ENCODE measurements around the gene LHX4.

LHX4 gene

DNA sequence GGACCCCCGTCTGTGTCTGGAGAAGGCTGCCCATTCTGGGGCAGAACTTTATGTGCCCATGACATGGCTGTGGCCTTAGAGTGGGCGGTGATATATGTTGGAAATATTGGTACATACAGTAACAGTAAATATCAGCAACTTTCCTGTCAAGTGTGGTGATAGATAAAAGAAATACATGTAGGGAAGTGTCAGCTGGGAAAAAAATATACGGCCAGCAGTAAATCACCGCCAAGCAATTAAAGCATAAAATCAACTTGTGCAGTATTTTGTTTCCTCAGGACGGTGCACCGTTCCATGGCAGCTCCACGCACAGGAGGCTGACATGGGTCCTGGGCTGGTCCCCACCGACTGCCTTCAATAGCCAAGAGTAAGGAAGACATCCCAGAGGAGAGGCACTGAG is 27.4 kb downstream of the LHX4 start:
- DNase-seq (ENCODE audit: low read depth) = no peak

DNA sequence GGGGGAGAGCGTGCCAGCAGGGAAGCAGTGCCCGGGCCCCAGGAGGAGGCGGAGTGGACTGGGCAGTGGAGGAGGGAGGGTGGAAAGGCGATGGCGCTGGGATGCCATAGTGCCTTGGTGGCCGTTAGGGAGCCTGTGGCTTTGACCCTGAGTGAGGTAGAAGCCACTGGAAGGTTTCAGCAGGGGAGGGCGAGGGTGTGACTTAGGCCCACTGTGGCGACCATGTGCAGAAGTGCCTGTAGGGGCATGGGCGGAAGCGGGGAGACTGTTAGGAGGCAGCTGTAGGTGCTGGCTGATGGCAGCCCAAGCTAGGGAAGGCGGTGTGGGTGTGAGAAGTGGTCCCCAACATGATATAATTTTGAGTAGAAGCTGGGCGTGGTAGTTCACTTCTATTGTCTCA is 28.2 kb downstream of the LHX4 start:
- DNase-seq (ENCODE audit: low read depth) = no peak

DNA sequence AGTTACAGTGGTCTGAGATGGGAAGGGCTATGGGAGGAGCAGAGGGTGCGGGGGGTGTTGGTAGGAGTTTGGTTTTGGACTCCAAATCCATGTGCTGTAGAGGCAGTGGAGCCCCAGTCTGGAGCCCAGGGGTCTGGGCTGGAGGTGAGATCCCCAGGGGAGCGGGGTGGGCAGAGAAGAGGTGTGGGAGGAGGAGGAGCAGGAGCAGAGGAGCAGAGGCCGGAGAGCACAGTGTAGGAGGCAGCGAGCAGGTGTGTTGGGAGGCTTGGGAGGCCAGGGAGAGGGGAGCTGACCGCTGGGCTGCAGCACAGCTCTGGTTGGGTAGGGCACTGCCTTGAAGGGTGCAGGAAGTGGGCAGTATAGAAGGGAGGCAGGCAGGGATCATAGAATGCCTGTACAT is 28.9 kb downstream of the LHX4 start:
- no peak for DNase-seq (ENCODE audit: low read depth)

DNA sequence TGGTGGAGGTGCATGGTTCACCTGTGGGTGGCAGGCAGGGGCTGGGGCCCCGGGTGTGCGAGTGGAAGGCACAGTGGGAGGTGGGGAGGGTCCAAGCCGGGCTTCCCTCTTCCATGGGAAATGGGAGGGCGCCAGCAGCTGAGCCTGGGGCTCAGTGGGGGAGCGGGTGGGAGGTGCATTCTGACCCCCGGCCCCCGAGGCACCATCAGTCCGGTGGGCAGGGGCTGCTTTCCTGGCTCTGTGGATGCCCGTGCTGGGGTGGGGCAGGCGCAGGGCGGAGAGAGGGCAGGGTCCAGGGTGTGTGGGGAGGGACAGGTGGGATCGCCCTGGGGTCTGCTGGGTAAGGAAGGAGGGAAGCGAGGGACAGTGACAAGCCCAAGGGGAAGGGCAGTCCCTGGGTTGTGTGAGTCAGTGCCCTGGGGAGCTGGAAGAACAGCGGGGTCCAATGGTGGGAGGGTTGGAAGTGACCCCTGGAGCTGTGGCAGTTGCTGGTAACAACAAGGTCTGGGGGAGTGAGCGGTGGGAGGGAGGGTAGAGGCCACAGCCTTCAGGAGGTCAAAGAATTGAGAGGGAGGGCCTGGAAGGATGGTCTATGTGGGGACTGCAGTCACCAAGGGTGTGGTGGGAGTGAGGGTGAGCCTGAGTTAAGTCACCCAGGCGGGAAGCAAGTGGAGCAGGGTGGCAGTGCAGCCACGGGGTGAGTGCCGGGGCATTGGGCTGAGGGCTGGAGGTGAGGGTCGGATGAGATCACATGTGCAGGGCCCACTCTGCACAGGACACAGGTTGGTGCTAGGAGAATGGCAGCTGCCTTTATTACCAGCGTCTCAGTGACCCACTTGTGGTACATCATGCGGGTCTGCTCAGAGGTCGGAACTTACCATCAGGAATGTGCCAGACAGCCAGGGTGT is 29.6 kb downstream of the LHX4 start:
- DNase-seq (ENCODE audit: low read depth) = no peak

DNA sequence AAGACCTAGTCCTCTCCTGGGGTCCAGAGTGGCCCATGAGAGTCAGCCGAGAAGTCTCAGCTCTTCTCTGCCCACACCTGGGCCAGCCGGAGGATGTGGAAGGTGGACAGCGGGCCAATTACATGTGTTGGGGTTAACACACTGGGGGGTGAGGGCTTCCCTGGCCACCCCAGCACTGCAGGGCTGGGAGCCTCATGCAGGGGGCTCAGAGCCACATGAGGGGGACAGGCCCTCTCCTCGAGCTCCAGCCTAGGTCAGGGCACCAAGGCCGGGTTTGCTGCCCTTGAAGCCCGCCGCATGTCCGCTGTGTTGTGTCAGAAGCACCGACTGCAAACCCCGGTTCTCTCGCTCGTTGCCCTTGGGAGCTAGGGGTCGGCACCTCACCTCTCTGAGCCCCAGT is 30.5 kb downstream of the LHX4 start:
- no peak for DNase-seq (ENCODE audit: low read depth)

DNA sequence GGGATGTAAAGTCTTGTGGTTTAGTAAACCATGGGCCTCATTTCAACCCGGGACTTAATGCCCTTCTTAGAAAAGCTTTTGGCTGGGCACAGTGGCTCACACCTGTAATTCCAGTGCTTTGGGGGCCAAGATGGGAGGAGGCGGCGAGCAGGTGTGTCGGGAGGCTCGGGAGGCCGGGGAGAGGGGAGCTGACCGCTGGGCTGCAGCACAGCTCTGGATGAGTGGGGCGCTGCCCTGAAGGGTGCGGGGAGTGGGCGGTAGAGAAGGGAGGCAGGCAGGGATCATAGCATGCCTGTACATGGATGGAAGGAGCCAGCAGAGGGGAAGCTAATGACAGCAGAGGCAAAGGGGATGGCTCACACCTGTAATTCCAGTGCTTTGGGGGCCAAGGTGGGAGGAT is 31.0 kb downstream of the LHX4 start:
- no peak for DNase-seq (ENCODE audit: low read depth)

DNA sequence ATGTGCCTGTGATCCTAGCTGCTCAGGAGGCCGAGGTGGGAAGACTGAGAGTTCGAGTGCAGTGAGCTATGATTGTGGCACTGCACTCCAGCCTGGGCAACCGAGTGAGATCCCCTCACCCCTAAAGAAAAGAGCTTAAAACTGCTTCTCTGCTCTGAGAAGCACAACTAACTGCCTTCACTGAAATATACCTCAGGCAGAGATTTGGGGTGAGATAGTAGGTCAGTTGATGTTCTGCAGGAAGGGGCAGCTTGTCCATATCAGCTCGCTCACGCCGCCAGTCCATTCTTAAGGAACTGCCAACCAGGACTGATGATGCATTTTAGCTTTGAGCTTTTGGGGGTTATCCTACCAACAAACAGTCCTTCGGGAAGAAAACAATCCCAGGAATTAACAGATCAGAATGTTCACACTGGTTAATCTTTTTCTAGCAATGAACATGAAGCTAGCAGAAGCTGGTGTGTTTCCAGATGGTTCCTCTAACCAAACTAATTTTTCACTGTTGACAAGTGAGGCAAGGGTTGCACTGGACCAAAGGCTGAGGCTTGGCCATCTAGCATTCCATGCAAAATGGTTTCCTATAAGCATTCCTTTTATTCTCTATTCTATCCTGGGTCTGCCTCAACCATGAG is 31.6 kb downstream of the LHX4 start:
- no peak for DNase-seq (ENCODE audit: low read depth)

DNA sequence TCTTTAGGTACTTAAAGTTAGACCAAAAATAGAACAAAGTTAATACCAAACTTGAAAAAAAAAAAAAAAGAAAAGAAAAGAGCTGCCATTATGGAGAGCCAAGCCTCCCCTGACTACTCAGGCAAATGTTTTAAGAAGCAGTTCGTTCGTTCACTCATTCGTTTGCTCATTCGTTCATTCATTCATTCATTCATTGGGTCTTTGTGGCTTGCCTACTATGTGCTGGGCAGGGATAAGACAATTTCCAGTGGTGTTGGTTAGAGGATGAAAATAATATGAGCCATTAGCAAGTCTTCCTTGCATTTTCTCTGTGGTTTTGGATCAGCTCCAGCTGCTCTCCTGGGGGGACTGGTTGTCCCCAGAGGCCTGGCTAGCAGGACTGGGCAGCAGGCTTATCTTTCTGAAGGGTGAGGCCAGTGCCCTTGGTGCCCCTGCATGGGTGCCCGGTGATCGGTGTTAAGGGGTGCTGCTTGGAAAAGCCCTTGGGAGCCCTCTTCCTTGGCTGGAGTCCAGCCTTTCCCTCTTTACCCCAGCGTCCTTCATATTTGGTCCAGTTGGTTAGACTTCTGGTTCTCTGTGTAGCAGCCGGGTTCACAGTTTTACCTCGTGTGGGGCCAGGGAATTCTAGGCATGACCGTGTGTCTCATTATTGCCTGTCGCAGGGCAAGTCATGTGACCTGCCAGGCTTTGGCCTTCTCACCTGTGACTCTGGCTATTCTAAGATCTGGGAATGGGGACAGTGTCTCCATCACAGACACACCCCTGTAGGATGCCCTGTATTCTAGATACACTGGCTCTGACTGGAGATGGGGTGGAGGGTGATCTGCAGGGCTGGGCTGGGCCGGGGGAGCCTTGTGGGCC is 32.8 kb downstream of the LHX4 start:
- peak; percentile 11 for DNase-seq (ENCODE audit: low read depth)

DNA sequence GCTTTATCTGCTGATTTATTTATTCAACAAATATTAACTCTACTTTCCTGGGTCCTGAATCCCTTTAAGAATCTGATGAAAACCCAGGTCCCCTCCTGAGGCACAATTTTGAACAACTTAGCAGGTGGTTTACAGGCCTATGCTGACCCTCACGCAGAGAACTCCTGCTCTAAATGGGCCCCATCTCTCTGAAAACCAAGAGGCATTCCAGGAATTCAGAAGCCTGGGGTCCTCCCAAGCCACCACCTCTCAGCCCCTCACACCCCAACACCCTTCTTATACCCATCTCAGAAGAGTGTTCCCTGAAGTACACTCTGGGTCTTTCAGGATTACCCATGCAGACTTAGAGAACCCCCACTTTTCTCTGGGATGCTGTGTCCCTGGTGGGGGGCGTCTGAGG is 34.5 kb downstream of the LHX4 start:
- no peak for DNase-seq (ENCODE audit: low read depth)

DNA sequence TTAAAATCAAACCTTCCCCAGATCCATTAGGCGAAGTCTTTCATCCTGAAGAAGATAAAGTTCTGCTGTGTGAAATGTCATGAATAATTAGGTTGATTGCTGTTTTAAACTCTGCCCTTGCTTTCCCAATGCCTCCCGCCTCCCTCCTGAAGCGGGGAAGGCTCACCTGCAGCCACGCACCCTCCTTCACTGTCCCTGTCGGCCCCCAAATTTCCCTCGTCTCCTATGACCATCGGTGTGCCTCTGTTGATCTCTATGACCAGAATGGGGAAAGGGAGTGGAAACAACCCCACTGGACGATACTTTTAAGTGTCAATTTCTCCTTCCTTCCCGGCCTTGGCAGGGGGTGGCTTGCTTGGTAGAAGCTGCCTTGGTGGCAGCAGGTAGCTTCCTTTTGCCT is 35.1 kb downstream of the LHX4 start:
- no peak for DNase-seq (ENCODE audit: low read depth)

DNA sequence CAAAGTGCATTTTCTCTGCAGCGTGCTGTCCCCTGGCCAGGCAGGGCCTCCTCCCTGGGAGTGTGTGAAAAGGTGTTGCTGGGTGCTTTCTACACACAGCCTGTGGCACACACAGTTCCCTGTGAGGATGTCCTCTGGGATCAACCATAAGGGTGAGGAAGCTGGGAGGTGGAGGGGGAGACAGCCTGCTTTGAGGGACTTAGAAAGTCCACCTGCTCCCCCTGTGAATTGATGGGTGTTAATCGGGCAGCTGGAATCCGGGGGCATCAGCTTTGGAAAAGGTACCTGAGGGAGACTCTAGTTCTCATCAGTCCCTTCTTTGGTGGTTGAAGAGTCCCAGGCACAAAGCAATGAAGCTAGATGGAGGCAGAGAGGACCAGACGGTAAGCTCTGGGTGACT is 35.8 kb downstream of the LHX4 start:
- no peak for DNase-seq (ENCODE audit: low read depth)

DNA sequence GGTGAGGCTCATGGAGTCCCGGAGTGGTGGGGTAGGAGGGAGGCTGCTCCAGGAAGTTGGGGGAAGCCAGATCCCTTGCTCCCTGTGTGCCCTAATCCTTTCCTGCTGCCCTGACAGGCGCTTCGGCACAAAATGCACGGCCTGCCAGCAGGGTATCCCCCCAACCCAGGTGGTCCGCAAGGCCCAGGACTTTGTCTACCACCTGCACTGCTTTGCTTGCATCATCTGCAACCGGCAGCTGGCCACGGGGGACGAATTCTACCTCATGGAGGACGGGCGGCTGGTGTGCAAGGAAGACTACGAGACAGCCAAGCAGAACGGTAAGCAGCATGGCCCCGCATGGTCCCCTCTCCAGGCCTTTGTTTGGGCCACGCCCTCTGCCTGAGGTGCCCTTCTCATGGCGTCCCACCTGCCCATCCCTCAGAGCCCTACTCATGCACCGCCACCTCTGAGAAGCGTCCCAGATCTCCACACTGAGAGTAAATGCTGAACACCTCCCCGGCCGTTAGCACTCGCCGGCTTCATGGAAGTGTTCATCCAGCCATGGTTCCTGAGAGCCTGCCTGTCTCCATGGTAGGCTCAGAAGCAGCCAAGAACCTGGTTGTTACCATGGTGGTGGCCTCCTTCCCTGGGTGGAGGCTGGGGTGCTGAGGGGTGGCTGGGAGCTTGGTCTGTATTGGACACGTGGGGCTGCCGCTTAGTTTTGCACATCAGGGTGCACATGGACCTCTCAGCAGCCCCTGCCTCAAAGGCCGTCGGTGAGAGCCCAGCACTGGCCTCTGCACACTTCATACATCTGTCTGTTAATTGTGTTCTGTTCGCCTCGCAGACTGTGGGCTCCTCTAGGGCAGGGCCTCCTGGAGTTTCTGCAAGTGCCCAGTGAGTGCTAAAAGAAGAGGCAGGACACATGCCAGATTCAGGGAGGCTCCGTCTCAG is 36.5 kb downstream of the LHX4 start:
- DNase-seq (ENCODE audit: low read depth) = no peak

DNA sequence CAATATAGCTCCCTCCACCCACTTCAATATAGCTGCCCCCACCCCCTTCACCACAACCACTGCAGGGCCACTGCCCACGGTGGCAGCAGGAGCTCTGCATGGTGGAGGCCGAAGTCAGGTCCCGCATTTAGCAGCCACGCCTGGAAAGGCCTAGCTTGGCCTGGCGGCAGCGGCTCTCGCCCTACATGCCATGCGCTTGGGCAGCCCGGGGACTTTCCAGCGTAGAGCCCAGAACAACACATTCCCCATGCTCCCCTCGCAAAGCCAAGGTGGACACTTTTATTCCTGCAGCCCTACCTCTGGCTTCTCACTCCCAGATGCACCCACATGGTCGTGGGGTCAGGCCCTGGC is 37.1 kb downstream of the LHX4 start:
- DNase-seq (ENCODE audit: low read depth) = no peak

DNA sequence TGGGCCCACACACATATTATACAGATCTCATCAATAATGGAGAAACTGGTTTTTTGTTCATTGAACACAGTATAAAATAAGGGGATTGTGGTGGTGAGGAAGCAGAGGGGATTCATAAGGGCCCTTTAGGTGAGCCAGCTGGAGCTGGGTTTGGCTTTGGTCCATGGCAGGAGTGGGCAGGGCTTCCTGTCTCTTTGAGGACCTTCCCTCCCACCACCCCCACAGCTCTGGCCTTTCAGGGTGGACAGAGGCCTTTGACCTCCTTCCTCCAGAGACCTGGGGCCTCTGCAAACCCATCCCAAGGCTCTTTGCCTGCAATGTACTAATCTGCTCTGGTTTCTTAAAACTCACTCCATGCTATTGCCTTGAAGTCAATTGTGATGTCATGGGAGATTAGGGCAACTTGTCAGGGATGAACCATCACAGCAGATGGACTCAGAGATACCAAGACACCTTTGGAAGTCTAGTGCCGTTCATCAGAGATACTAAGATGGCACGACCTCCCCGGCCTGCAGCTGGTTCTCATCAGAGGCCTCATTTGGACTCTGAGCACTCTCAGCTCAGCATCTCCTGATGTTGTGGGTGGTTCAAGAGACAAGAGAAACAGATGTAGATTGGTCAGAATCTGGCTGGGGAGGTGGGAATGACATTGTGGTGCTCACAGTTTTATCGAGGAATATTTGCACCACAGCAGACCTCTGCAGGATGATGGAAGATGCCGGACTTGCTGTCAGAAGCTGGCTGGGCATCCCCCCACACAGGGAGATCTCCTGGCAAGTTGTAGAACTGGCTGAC is 37.9 kb downstream of the LHX4 start:
- no peak for DNase-seq (ENCODE audit: low read depth)

DNA sequence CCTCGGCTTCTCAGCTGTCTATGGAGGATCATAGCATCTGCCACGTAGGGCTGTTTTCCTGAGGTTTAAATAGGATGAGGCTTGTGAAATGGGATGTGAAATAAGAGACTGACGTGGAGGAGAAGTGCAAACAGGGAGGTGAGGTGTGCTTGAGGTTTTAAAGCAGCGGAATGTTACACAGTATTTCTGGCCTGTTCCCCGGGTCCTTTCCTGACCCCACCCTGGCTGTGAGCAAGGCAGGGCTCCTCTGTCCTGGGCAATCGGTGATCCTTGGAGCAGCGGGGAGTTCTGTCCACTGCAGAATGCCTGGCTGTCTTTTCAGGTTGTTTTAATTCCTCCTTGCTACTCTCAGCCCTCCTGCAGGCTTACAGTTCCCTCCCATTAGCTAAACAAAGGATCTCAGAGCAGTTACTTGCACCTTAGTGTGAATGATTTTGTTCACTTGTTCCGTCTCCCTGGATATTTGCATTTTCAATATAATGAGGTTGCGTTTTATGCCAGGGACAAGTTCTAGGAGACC is 38.6 kb downstream of the LHX4 start:
- DNase-seq (ENCODE audit: low read depth) = no peak

DNA sequence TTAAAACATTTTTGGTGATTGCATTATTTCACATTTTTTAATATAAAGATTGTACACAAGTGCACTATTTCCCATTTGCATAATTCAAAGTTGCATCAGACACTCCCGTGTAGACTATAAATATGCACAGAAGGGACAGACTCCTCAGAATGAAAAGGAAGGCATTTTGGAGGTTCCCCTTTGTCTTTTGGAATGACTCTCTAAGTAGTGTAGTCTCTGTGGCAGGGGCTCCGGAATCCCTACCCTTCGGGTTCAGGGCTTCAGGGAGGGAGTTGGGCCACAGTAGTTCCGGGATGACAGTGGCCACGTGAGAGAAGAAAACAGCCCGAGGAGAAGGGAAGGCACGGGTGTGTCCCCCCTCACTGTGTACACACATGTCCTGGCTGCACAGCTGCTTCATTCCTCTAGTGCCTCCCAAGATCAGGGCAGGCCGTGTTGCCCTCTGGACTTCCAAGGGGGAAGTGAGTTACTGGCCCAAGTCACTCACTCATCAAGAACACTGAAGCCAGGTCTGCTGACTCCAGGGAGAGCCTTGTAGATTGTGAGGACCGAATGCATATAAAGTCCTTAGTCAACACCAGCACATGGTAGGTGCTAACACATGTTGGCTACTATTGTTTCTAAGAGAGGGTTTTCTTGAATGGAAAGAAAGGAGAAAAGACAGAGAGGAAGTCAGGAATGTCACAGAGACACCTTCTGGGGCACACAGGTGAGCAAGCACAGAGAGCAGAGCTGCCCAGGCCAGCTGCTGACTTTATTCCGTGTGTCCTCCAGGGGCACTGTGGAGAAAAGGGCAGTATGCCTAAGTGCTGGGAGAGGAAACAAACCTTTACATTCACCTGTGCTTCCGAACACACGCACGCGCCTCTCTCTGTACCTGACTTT is 39.8 kb downstream of the LHX4 start:
- DNase-seq (ENCODE audit: low read depth) = no peak

DNA sequence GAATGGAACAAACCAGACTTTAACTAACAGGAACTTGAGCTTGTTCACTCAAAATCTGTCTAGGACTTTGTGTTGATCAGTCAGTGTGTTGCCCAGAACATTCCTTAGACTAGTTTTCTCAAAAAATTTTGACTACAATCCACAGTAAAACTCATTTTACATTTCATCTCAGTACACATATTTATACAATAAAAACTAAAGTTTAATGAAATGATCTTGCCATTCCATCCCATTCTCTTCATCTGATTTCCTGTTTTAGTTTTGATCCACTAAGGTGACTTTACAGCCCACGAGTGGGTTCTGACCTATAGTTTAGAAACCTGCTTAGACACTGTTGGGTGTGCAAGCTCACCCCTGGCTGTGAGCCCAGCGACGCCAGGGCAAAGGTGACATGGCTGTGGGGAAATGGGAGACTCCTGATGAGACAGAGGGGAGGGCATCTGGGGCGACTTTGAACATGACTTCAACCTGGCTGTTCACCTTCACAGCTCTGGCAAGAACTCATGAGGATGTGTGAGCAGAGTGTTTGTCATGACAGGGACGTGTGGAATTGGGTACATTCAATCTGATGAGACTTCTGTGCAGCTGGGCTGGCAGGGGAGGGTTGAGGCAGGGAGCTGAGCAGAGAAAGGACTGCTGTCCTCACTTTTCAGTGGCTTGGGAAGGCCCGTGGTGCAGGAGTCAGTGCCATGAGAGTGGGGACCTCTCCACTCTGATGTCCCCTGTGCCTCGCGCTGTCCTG is 40.6 kb downstream of the LHX4 start:
- DNase-seq (ENCODE audit: low read depth) = no peak

DNA sequence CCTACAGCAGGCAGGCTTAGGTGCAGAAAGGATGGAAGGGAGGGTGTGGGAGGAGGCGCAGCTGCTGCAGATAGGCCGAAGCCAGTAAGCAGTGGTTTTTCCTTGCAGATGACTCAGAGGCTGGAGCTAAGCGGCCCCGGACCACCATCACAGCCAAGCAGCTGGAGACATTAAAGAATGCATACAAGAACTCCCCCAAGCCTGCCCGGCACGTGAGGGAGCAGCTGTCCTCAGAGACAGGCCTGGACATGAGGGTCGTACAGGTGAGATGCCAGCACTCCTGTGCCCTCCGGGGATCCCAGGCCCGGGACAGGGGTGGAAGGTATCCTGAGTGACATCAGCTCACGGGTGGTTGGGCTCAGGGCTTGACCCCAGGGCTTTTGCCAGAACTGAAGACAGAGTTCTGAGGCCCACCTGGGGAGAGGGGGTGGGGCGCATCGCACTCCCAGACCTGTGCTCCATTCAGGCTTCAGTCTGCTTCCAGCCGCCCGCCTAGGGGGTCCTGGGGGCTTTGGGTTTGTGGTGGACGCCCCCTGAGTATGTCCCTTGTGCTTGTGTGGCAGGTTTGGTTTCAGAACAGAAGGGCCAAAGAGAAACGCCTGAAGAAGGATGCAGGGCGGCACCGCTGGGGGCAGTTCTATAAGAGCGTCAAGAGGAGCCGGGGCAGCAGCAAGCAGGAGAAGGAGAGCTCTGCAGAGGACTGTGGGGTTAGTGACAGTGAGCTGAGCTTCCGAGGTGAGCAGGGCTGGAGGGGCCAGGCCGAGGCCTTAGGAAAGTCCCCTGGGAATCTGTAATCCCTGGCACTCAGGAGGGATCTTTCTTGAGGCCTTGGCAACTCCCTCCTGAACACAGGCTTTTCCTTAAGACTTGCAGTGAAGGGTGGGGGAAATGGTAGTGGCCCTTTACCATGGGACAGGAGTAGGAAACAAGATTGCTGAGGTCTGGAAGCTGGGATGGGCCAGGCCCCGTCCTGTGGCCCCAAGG is 41.5 kb downstream of the LHX4 start:
- no peak for DNase-seq (ENCODE audit: low read depth)
